ENCODE results near the gene ARMC6. TPM values are rescaled to one million over a fixed set of nuclear protein-coding genes. Genes with fewer than 3 reads are reported as not detected.
A peak's percentile ranks its signal among the peaks of the same experiment; 100 is the strongest.

The ARMC6 gene
- total RNA-seq, 1 donor from 2014 or later, result 61.9 TPM

- peaks cover 27% of the 10 kb centered on the region for H3K4me1 Mint-ChIP-seq
- peak; percentile 100 for DNase-seq
- H3K9me3 Mint-ChIP-seq, result no peaks in the 10 kb centered on the region
- H3K4me3 Mint-ChIP-seq, result peak within 1 kb of the TSS; percentile 88
- H3K36me3 Mint-ChIP-seq (ENCODE audit: low read depth), result peaks cover 2% of the 10 kb centered on the region
- H3K27me3 Mint-ChIP-seq, result no peaks in the 10 kb centered on the region
- intact Hi-C loops (cut with micrococcal nuclease), result loop anchor here (1.0 to 2.0 kb wide), 2 partner anchors 31 to 75 kb away; partner anchors contain the start of gene TMEM161A
- peak within 1 kb of the TSS; percentile 83 for H3K27ac Mint-ChIP-seq
These were observed 30.0 kb downstream of the ARMC6 start, which contains the start of gene SLC25A42 for GRCh38 chr19:19063183-19064097. Gene SLC25A42, plus strand, starts transcription at chr19:19063994. Its CDS starts 32,131 bp downstream, at chr19:19096125.

- Mint-ChIP-seq H3K4me1 (peaks cover 28% of the 10 kb centered on the region), H3K9me3 (no peaks in the 10 kb centered on the region), H3K36me3 (ENCODE audit: low read depth) (peaks cover 2% of the 10 kb centered on the region), H3K27ac (peak overlapping the region; percentile 83), H3K27me3 (no peaks in the 10 kb centered on the region), H3K4me3 (peak overlapping the region; percentile 88)
- no peak for DNase-seq
- intact Hi-C loops (cut with micrococcal nuclease), result no loop called here
These were observed 30.8 kb downstream of the ARMC6 start for GRCh38 chr19:19064098-19064722.

DNA sequence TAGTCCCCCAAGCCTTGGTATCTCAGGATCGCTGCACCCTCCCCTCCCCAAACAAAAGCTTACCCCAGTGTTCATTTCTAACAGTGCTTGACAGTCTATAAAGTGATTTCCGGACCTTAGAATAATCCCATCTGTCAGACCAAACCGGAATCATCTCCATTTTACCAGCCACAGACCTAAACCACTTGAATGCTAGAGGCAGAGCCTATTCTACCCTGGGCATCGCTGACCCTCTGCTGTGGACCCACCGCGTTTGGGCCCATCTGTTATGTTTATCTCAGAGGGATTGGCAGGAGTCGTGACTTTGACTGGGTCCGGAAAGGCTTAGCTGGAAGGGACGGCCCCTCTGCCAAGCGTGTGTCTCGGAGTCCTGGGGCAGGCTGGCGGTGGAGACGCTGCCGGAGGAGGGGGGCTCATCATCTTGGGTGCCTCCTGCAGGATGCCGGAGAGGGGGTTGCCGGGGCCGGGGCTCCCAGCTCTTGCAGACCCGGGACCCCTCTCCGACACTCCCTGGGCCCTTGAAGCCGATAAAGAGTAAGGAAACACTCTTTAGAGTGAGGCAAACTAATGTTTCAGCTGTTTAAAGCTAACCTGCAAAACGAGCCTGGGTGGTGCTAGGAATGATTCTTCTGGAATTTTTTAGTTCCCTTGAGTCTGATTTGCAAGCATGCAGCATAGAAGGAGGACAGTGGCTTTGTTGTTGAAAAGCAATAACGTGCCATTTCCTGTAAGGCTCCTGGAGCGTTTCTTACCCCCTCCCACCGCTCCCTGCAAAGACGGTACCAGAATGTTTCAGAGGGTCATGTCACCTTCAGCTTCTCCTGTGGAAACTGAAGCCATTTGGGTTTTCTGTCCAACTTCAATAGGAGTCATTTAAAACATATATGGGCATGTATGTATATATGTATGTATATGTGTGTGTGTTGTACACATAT lies 31.7 kb downstream of the ARMC6 start:
- no peaks in the 10 kb centered on the region for H3K27me3 Mint-ChIP-seq
- H3K36me3 Mint-ChIP-seq (ENCODE audit: low read depth), result no peaks in the 10 kb centered on the region
- peak; percentile 78 for DNase-seq
- no peaks in the 10 kb centered on the region for H3K9me3 Mint-ChIP-seq
- peak overlapping the region; percentile 88 for H3K4me3 Mint-ChIP-seq
- peak overlapping the region; percentile 83 for H3K27ac Mint-ChIP-seq
- intact Hi-C loops (cut with micrococcal nuclease), result no loop called here
- peaks cover 32% of the 10 kb centered on the region for H3K4me1 Mint-ChIP-seq

DNA sequence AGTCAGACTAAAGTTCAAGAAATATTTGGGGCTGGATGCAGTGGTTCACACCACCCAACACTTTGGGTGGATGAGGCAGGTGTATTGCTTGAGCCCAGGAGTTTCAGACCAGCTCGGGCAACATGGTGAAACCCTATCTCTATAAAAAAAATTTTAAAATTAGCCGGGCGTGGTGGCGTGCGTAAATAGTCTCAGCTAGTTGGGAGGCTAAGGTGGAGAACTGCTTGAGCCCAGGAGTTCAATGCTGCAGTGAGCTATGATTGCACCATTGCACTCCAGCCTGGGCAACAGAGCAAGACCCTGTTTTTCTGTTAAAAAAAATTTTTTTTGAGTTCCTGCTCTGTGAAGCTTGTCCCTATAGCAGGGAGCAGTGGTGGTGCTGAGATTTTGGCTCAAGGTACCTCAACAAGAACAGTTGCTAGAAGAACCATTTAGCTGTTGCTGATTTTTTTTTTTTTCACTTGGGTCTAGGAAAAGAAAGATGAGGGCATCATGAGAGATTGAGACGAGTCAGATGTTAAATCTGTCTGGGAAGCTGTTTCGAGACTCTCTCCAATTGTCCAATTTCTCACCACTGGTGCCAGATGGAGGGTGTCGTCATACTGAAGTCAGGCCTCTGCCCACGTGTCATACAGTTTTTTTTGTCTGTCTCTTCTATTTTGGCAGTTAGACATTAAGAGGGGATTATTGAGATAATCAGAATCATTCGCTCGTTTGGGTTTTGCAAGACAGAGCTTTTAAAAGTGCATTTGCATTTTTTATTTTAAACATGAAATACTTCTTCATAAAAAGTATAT lies 34.1 kb downstream of the ARMC6 start:
- intact Hi-C loops (cut with micrococcal nuclease), result no loop called here
- H3K27ac Mint-ChIP-seq, result no peak overlapping the region
- H3K27me3 Mint-ChIP-seq, result no peaks in the 10 kb centered on the region
- no peaks in the 10 kb centered on the region for H3K9me3 Mint-ChIP-seq
- H3K36me3 Mint-ChIP-seq (ENCODE audit: low read depth), result peaks cover 3% of the 10 kb centered on the region
- no peak for DNase-seq
- H3K4me1 Mint-ChIP-seq, result peaks cover 30% of the 10 kb centered on the region
- no peak overlapping the region for H3K4me3 Mint-ChIP-seq

GRCh38 chr19:19068659-19069654 lies 35.6 kb downstream of the ARMC6 start:
- Mint-ChIP-seq H3K9me3 (no peaks in the 10 kb centered on the region), H3K27ac (no peak overlapping the region), H3K27me3 (no peaks in the 10 kb centered on the region), H3K4me3 (no peak overlapping the region), H3K4me1 (peaks cover 24% of the 10 kb centered on the region), H3K36me3 (ENCODE audit: low read depth) (peaks cover 3% of the 10 kb centered on the region)
- intact Hi-C loops (cut with micrococcal nuclease), result no loop called here
- peak; percentile 61 for DNase-seq

- Mint-ChIP-seq H3K9me3 (no peaks in the 10 kb centered on the region), H3K4me1 (peaks cover 12% of the 10 kb centered on the region), H3K27ac (no peak overlapping the region), H3K4me3 (no peak overlapping the region), H3K27me3 (no peaks in the 10 kb centered on the region), H3K36me3 (ENCODE audit: low read depth) (peaks cover 3% of the 10 kb centered on the region)
- no peak for DNase-seq
- intact Hi-C loops (cut with micrococcal nuclease), result no loop called here
These were observed 38.5 kb downstream of the ARMC6 start for GRCh38 chr19:19071897-19072296.

- Mint-ChIP-seq H3K27ac (no peak overlapping the region), H3K9me3 (no peaks in the 10 kb centered on the region), H3K4me3 (no peak overlapping the region), H3K36me3 (ENCODE audit: low read depth) (peaks cover 3% of the 10 kb centered on the region), H3K27me3 (no peaks in the 10 kb centered on the region), H3K4me1 (peaks cover 4% of the 10 kb centered on the region)
- no peak for DNase-seq
- intact Hi-C loops (cut with micrococcal nuclease), result no loop called here
These were observed 40.9 kb downstream of the ARMC6 start for GRCh38 chr19:19074196-19074882.

DNA sequence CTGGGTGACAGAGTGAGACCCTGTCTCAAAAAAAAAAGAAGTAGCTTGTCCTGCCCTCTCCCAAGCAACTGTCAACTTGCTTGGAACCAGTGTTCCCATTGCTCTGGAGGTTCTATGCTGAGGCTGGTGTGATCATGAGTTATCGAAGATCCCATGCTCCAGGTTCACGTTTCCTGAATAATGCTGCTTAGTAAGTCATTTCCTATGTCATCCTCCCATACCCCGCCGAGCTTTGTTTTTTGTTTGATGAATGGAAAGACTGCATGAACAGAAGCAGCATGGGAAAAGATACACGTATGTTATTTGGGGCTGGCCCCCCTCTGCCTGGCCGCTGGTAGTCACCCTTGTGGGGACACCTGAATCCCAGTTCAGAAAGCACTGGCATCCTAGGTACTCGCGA lies 41.7 kb downstream of the ARMC6 start:
- no peak for DNase-seq
- Mint-ChIP-seq H3K27me3 (no peaks in the 10 kb centered on the region), H3K27ac (no peak overlapping the region), H3K4me1 (peaks cover 2% of the 10 kb centered on the region), H3K36me3 (ENCODE audit: low read depth) (peaks cover 3% of the 10 kb centered on the region), H3K9me3 (no peaks in the 10 kb centered on the region), H3K4me3 (no peak overlapping the region)
- intact Hi-C loops (cut with micrococcal nuclease), result no loop called here

GRCh38 chr19:19076476-19076875 lies 43.1 kb downstream of the ARMC6 start:
- no peaks in the 10 kb centered on the region for H3K27me3 Mint-ChIP-seq
- no peak overlapping the region for H3K27ac Mint-ChIP-seq
- DNase-seq, result no peak
- H3K4me3 Mint-ChIP-seq, result no peak overlapping the region
- H3K36me3 Mint-ChIP-seq (ENCODE audit: low read depth), result no peaks in the 10 kb centered on the region
- H3K9me3 Mint-ChIP-seq, result no peaks in the 10 kb centered on the region
- intact Hi-C loops (cut with micrococcal nuclease), result no loop called here
- H3K4me1 Mint-ChIP-seq, result peaks cover 2% of the 10 kb centered on the region

DNA sequence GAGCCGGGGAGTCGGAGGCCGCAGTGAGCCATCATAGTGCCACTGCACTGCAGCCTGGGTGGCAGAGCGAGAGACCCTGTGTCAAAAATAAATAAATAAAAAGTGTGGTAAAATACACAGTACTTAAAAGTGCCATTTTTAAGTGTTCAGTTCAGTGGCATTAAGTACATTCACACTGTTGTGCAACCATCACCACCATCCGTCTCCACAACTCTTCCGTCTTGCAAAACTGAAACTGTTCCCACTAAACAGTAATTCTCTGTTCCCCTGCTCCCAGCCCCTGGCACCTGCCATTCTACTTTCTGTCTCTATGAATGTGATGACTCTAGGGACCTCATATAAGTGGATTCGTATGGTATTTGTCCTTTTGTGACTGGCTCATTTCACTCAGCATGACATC lies 43.7 kb downstream of the ARMC6 start:
- Mint-ChIP-seq H3K36me3 (ENCODE audit: low read depth) (no peaks in the 10 kb centered on the region), H3K4me1 (peaks cover 2% of the 10 kb centered on the region), H3K27me3 (no peaks in the 10 kb centered on the region), H3K4me3 (no peak overlapping the region), H3K27ac (no peak overlapping the region), H3K9me3 (no peaks in the 10 kb centered on the region)
- no peak for DNase-seq
- intact Hi-C loops (cut with micrococcal nuclease), result no loop called here

DNA sequence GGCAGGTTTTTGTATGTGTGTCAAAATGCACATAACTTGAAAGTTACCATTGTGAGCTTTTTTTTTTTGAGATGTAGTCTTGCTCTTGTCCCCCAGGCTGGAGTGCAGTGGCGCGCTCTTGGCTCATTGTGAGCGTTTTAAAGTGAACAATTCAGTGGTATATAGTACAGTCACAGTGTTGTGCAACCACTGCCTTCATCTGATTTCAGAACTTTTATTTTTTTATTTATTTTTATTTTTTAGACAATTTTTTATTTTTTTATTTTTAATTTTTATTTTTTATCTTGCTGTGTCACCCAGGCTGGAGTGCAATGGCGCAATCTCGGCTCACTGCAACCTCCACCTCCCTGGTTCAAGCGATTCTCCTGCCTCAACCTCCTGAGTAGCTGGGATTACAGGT lies 45.4 kb downstream of the ARMC6 start:
- H3K36me3 Mint-ChIP-seq (ENCODE audit: low read depth), result no peaks in the 10 kb centered on the region
- intact Hi-C loops (cut with micrococcal nuclease), result no loop called here
- no peaks in the 10 kb centered on the region for H3K4me1 Mint-ChIP-seq
- no peak overlapping the region for H3K27ac Mint-ChIP-seq
- H3K9me3 Mint-ChIP-seq, result no peaks in the 10 kb centered on the region
- no peaks in the 10 kb centered on the region for H3K27me3 Mint-ChIP-seq
- no peak overlapping the region for H3K4me3 Mint-ChIP-seq
- no peak for DNase-seq

GRCh38 chr19:19079571-19079970 lies 46.2 kb downstream of the ARMC6 start:
- intact Hi-C loops (cut with micrococcal nuclease), result no loop called here
- H3K9me3 Mint-ChIP-seq, result no peaks in the 10 kb centered on the region
- no peak for DNase-seq
- no peaks in the 10 kb centered on the region for H3K27me3 Mint-ChIP-seq
- no peaks in the 10 kb centered on the region for H3K4me1 Mint-ChIP-seq
- no peak overlapping the region for H3K4me3 Mint-ChIP-seq
- no peaks in the 10 kb centered on the region for H3K36me3 Mint-ChIP-seq (ENCODE audit: low read depth)
- H3K27ac Mint-ChIP-seq, result no peak overlapping the region
